ENCODE data around the gene TMX1. TPM values are rescaled to one million over a fixed set of nuclear protein-coding genes. Genes with fewer than 3 reads are reported as not detected.
A peak's percentile ranks its signal among the peaks of the same experiment; 100 is the strongest.

Gene TMX1
- total RNA-seq, 4 donors from 2014 or later = 19.4 to 25.1 (median 20.9) TPM

DNA sequence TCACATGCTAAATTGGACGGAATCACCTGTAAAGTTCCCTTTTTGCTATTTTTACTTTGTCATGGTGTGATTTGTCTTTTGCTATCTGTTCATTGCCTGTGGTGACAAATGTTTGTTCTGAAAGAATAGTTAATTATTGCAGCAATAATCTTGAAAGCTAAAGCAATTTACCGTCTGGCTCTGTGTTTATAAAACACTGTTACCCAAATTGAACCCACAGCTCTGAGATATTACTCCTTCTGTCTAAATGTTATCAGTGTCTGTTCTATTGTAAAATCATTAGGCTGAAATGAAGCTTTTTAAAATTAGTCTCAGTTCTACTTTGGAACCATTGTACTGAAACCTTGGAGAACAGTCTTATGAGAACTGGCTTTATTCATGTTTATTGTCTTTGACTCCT, 42.5 kb downstream of the TMX1 start:
- Histone ChIP-seq H3K4me3 (no peak overlapping the region), H3K4me1 (peaks cover 0 to 19% (median 0%) of the 10 kb centered on the region in 4 donors), H3K9me3 (no peaks in the 10 kb centered on the region), H3K27ac (no peak overlapping the region), H3K27me3 (no peaks in the 10 kb centered on the region), H3K36me3 (peaks cover 0 to 6% (median 0%) of the 10 kb centered on the region in 3 donors)
- TF ChIP-seq EP300 (IDR thresholded peaks at IDR 0.05) = no peak
- TF ChIP-seq POLR2A (IDR thresholded peaks at IDR 0.05) = no peak
- TF ChIP-seq, protein P1, sequence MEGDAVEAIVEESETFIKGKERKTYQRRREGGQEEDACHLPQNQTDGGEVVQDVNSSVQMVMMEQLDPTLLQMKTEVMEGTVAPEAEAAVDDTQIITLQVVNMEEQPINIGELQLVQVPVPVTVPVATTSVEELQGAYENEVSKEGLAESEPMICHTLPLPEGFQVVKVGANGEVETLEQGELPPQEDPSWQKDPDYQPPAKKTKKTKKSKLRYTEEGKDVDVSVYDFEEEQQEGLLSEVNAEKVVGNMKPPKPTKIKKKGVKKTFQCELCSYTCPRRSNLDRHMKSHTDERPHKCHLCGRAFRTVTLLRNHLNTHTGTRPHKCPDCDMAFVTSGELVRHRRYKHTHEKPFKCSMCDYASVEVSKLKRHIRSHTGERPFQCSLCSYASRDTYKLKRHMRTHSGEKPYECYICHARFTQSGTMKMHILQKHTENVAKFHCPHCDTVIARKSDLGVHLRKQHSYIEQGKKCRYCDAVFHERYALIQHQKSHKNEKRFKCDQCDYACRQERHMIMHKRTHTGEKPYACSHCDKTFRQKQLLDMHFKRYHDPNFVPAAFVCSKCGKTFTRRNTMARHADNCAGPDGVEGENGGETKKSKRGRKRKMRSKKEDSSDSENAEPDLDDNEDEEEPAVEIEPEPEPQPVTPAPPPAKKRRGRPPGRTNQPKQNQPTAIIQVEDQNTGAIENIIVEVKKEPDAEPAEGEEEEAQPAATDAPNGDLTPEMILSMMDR (IDR thresholded peaks at IDR 0.05) = no peak
- no peak for DNase-seq (ENCODE audit: low spot score in 2 of 2)
- 82 to 84% methylated on average over 2 of the region's 2 CpGs for WGBS, 2 donors

DNA sequence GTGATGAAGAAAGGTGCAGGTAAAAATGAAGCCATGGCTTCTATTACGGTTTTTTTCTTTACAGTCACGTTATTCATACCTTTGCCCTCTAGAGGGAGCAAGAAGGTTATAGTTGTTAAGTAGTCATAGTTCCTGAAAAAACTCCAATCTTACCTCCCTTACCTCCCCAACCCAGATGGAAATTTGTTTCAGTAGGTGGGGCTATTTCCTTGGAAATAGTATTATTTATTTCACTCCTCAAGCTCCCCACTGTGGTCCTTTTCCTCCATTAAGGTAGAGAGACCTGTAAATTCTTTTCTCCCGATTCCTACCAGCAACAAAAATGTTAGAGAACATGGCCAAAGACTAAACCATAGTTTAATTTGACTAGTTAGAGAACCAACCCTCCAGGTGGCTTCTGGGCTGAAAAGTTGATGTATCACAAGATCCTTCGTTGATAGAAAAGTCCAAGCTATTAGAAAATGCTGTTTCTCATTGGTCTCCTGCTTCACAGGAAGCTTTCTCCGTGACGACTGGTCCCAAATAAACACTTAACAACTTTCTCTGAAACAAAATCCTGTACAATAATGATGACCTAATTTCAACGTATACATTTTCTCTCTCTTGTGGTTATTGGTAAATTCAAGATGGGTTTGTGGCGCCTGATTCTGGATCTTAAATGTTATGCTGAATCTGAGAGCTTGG, 43.5 kb downstream of the TMX1 start:
- peaks cover 0 to 12% (median 0%) of the 10 kb centered on the region in 4 donors for H3K4me1 ChIP-seq
- no peaks in the 10 kb centered on the region for H3K9me3 ChIP-seq
- peaks cover 0 to 6% (median 0%) of the 10 kb centered on the region in 3 donors for H3K36me3 ChIP-seq
- no peak overlapping the region for H3K27ac ChIP-seq
- no peaks in the 10 kb centered on the region for H3K27me3 ChIP-seq
- peak in 1 of 2 donors; percentile 24 for DNase-seq (ENCODE audit: low spot score in 2 of 2)
- 58 to 60% methylated on average over 8 of the region's 8 CpGs for WGBS, 2 donors
- H3K4me3 ChIP-seq = no peak overlapping the region
- TF ChIP-seq, protein P1 (IDR thresholded peaks at IDR 0.05) = peak; percentile 59 to 92 (median 67)
- no peak for TF ChIP-seq EP300 (IDR thresholded peaks at IDR 0.05)

DNA sequence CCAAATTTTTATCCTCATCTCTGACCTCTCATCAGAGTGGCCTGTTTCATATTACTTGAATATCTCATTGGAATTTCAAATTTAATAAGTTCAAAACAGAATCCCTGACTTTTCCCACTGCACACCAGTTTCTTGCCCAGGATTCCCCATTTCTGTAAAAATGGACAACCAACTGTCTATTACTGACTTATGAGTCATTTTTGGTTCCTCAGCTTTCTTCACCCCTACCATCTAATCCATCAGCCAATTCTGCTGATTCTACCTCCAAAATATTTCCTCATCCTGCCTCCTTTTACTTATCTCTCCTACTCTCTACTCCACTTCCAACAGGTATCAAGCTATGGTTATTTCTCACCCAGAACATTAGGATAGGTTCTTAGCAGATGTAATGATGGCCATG, 44.2 kb downstream of the TMX1 start:
- Histone ChIP-seq H3K36me3 (peaks cover 0 to 6% (median 0%) of the 10 kb centered on the region in 3 donors), H3K9me3 (no peaks in the 10 kb centered on the region), H3K4me3 (no peak overlapping the region), H3K27ac (no peak overlapping the region), H3K4me1 (peaks cover 0 to 12% (median 0%) of the 10 kb centered on the region in 4 donors), H3K27me3 (no peaks in the 10 kb centered on the region)
- no peak for DNase-seq (ENCODE audit: low spot score in 2 of 2)
- TF ChIP-seq POLR2A (IDR thresholded peaks at IDR 0.05) (no peak), EP300 (IDR thresholded peaks at IDR 0.05) (no peak)
- TF ChIP-seq, protein P1 (IDR thresholded peaks at IDR 0.05) = no peak

- Histone ChIP-seq H3K4me1 (peaks cover 0 to 12% (median 0%) of the 10 kb centered on the region in 4 donors), H3K9me3 (no peaks in the 10 kb centered on the region), H3K27me3 (no peaks in the 10 kb centered on the region), H3K27ac (no peak overlapping the region), H3K4me3 (no peak overlapping the region), H3K36me3 (peaks cover 0 to 6% (median 0%) of the 10 kb centered on the region in 3 donors)
- 67 to 78% methylated on average over 1 of the region's 1 CpG for WGBS, 2 donors
- TF ChIP-seq EP300 (IDR thresholded peaks at IDR 0.05) = no peak
- no peak for TF ChIP-seq POLR2A (IDR thresholded peaks at IDR 0.05)
- TF ChIP-seq, protein P1 (IDR thresholded peaks at IDR 0.05) = no peak
- DNase-seq (ENCODE audit: low spot score in 2 of 2) = no peak
Measured at GRCh38 chr14:51285120-51285519, 45.1 kb downstream of the TMX1 start.

GRCh38 chr14:51289169-51289568, 49.1 kb downstream of the TMX1 start:
- no peak for TF ChIP-seq EP300 (IDR thresholded peaks at IDR 0.05)
- TF ChIP-seq, protein P1 (IDR thresholded peaks at IDR 0.05) = no peak
- no peak for TF ChIP-seq POLR2A (IDR thresholded peaks at IDR 0.05)

More at GRCh38 chr14:51289169-51289568, 49.1 kb downstream of the TMX1 start:
- Histone ChIP-seq H3K27ac (no peak overlapping the region), H3K36me3 (no peaks in the 10 kb centered on the region), H3K4me1 (peaks cover 0 to 26% (median 4%) of the 10 kb centered on the region in 4 donors), H3K9me3 (no peaks in the 10 kb centered on the region), H3K27me3 (no peaks in the 10 kb centered on the region), H3K4me3 (no peak overlapping the region)
- no peak for DNase-seq (ENCODE audit: low spot score in 2 of 2)
